ENCODE results near the gene ITPK1. TPM values are rescaled to one million over a fixed set of nuclear protein-coding genes. Genes with fewer than 3 reads are reported as not detected.

The ITPK1 gene
- total RNA-seq, 1 experiment from 2014 or later: 56.2 TPM

- no peak for DNase-seq (ENCODE audit: low read depth in 1 of 2, low spot score in 2 of 2)
- no peak overlapping the region for H3K27ac ChIP-seq
- no peaks in the 10 kb centered on the region for H3K27me3 ChIP-seq (replicated peaks)
- peaks cover 14% of the 10 kb centered on the region for H3K4me1 ChIP-seq (replicated peaks)
- no peaks in the 10 kb centered on the region for H3K9me3 ChIP-seq (replicated peaks)
- H3K36me3 ChIP-seq: no peaks in the 10 kb centered on the region
- H3K4me3 ChIP-seq: no peak overlapping the region
Observed at GRCh38 chr14:93079321-93079720, 36.4 kb downstream of the ITPK1 start.

GRCh38 chr14:93078870-93079269 is 36.9 kb downstream of the ITPK1 start:
- Histone ChIP-seq H3K36me3 (no peaks in the 10 kb centered on the region), H3K9me3 (replicated peaks) (no peaks in the 10 kb centered on the region), H3K4me3 (no peak overlapping the region), H3K27ac (no peak overlapping the region), H3K4me1 (replicated peaks) (peaks cover 14% of the 10 kb centered on the region), H3K27me3 (replicated peaks) (no peaks in the 10 kb centered on the region)
- DNase-seq (ENCODE audit: low read depth in 1 of 2, low spot score in 2 of 2): peak in 1 of 2 experiments; percentile 27

GRCh38 chr14:93076755-93077154 is 39.0 kb downstream of the ITPK1 start:
- H3K27me3 ChIP-seq (replicated peaks): no peaks in the 10 kb centered on the region
- H3K4me3 ChIP-seq: no peak overlapping the region
- no peak overlapping the region for H3K27ac ChIP-seq
- no peaks in the 10 kb centered on the region for H3K9me3 ChIP-seq (replicated peaks)
- peaks cover 25% of the 10 kb centered on the region for H3K4me1 ChIP-seq (replicated peaks)
- no peak for DNase-seq (ENCODE audit: low read depth in 1 of 2, low spot score in 2 of 2)
- no peaks in the 10 kb centered on the region for H3K36me3 ChIP-seq

GRCh38 chr14:93075891-93076290 is 39.8 kb downstream of the ITPK1 start:
- DNase-seq (ENCODE audit: low read depth in 1 of 2, low spot score in 2 of 2): no peak
- H3K27ac ChIP-seq: no peak overlapping the region
- no peaks in the 10 kb centered on the region for H3K27me3 ChIP-seq (replicated peaks)

GRCh38 chr14:93073910-93074769 is 41.6 kb downstream of the ITPK1 start:
- H3K27ac ChIP-seq: no peak overlapping the region

More at GRCh38 chr14:93075891-93076290, 39.8 kb downstream of the ITPK1 start:
- H3K36me3 ChIP-seq: no peaks in the 10 kb centered on the region
- H3K4me1 ChIP-seq (replicated peaks): peaks cover 25% of the 10 kb centered on the region
- no peaks in the 10 kb centered on the region for H3K9me3 ChIP-seq (replicated peaks)
- H3K4me3 ChIP-seq: no peak overlapping the region

GRCh38 chr14:93073358-93073707 is 42.4 kb downstream of the ITPK1 start:
- H3K27ac ChIP-seq: no peak overlapping the region
- no peaks in the 10 kb centered on the region for H3K27me3 ChIP-seq (replicated peaks)
- peaks cover 11% of the 10 kb centered on the region for H3K4me1 ChIP-seq (replicated peaks)
- H3K4me3 ChIP-seq: no peak overlapping the region
- H3K9me3 ChIP-seq (replicated peaks): no peaks in the 10 kb centered on the region
- no peak for DNase-seq (ENCODE audit: low read depth in 1 of 2, low spot score in 2 of 2)
- H3K36me3 ChIP-seq: no peaks in the 10 kb centered on the region

More at GRCh38 chr14:93073910-93074769, 41.6 kb downstream of the ITPK1 start:
- H3K36me3 ChIP-seq: no peaks in the 10 kb centered on the region
- no peaks in the 10 kb centered on the region for H3K9me3 ChIP-seq (replicated peaks)
- no peaks in the 10 kb centered on the region for H3K27me3 ChIP-seq (replicated peaks)
- H3K4me3 ChIP-seq: no peak overlapping the region
- no peak for DNase-seq (ENCODE audit: low read depth in 1 of 2, low spot score in 2 of 2)
- H3K4me1 ChIP-seq (replicated peaks): peaks cover 19% of the 10 kb centered on the region

- DNase-seq (ENCODE audit: low read depth in 1 of 2, low spot score in 2 of 2): no peak
- no peaks in the 10 kb centered on the region for H3K27me3 ChIP-seq (replicated peaks)
- H3K4me3 ChIP-seq: no peak overlapping the region
- no peaks in the 10 kb centered on the region for H3K9me3 ChIP-seq (replicated peaks)
- H3K36me3 ChIP-seq: no peaks in the 10 kb centered on the region
- peaks cover 11% of the 10 kb centered on the region for H3K4me1 ChIP-seq (replicated peaks)
- no peak overlapping the region for H3K27ac ChIP-seq
Observed at GRCh38 chr14:93072659-93073357, 42.9 kb downstream of the ITPK1 start.

GRCh38 chr14:93068711-93069110 is 47.0 kb downstream of the ITPK1 start:
- Histone ChIP-seq H3K27me3 (replicated peaks) (no peaks in the 10 kb centered on the region), H3K9me3 (replicated peaks) (no peaks in the 10 kb centered on the region), H3K4me3 (no peak overlapping the region), H3K4me1 (replicated peaks) (peaks cover 29% of the 10 kb centered on the region), H3K36me3 (no peaks in the 10 kb centered on the region), H3K27ac (no peak overlapping the region)
- no peak for DNase-seq (ENCODE audit: low read depth in 1 of 2, low spot score in 2 of 2)

GRCh38 chr14:93067088-93067487 is 48.6 kb downstream of the ITPK1 start:
- Histone ChIP-seq H3K27me3 (replicated peaks) (no peaks in the 10 kb centered on the region), H3K9me3 (replicated peaks) (no peaks in the 10 kb centered on the region), H3K4me3 (no peak overlapping the region), H3K4me1 (replicated peaks) (peaks cover 21% of the 10 kb centered on the region), H3K27ac (no peak overlapping the region), H3K36me3 (no peaks in the 10 kb centered on the region)
- DNase-seq (ENCODE audit: low read depth in 1 of 2, low spot score in 2 of 2): no peak

- no peaks in the 10 kb centered on the region for H3K9me3 ChIP-seq (replicated peaks)
- no peaks in the 10 kb centered on the region for H3K36me3 ChIP-seq
- no peak overlapping the region for H3K27ac ChIP-seq
- no peak overlapping the region for H3K4me3 ChIP-seq
- no peaks in the 10 kb centered on the region for H3K27me3 ChIP-seq (replicated peaks)
- peaks cover 30% of the 10 kb centered on the region for H3K4me1 ChIP-seq (replicated peaks)
- DNase-seq (ENCODE audit: low read depth in 1 of 2, low spot score in 2 of 2): no peak
Observed at GRCh38 chr14:93065272-93065730, 50.4 kb downstream of the ITPK1 start.

- Histone ChIP-seq H3K27me3 (replicated peaks) (no peaks in the 10 kb centered on the region), H3K9me3 (replicated peaks) (no peaks in the 10 kb centered on the region), H3K4me1 (replicated peaks) (peaks cover 30% of the 10 kb centered on the region), H3K4me3 (no peak overlapping the region), H3K36me3 (no peaks in the 10 kb centered on the region), H3K27ac (no peak overlapping the region)
- no peak for DNase-seq (ENCODE audit: low read depth in 1 of 2, low spot score in 2 of 2)
Observed at GRCh38 chr14:93064411-93065271, 51.1 kb downstream of the ITPK1 start.

- Histone ChIP-seq H3K36me3 (no peaks in the 10 kb centered on the region), H3K4me1 (replicated peaks) (peaks cover 30% of the 10 kb centered on the region), H3K4me3 (no peak overlapping the region), H3K9me3 (replicated peaks) (no peaks in the 10 kb centered on the region), H3K27ac (no peak overlapping the region), H3K27me3 (replicated peaks) (no peaks in the 10 kb centered on the region)
- no peak for DNase-seq (ENCODE audit: low read depth in 1 of 2, low spot score in 2 of 2)
Observed at GRCh38 chr14:93063393-93063792, 52.3 kb downstream of the ITPK1 start.

- no peak for DNase-seq (ENCODE audit: low read depth in 1 of 2, low spot score in 2 of 2)
- H3K36me3 ChIP-seq: no peaks in the 10 kb centered on the region
- no peaks in the 10 kb centered on the region for H3K27me3 ChIP-seq (replicated peaks)
- H3K27ac ChIP-seq: no peak overlapping the region
- H3K9me3 ChIP-seq (replicated peaks): no peaks in the 10 kb centered on the region
- H3K4me1 ChIP-seq (replicated peaks): peaks cover 30% of the 10 kb centered on the region
- no peak overlapping the region for H3K4me3 ChIP-seq
Observed at GRCh38 chr14:93062890-93063289, 52.8 kb downstream of the ITPK1 start.
